GM21360 (cell line): ENCODE measurements around the gene GSTA3.
"Not testable (repeated sequence)": the region's sequence is repeated elsewhere in the genome, so short reads cannot be mapped to it uniquely, and the experiment has no call there.

Experiments used
- ATAC-seq: cut with Tn5 transposase; IDR thresholded peaks from one replicate; pipeline ENCODE4 v1.9.1; 2021; ENCODE audit warnings: mild to moderate bottlenecking, moderate library complexity; ENCODE audit not compliant: unreplicated experiment

GSTA3 gene

GRCh38 chr6:52868240-52868639 is 41.3 kb downstream of the GSTA3 start:
- ATAC-seq: no peak

- not testable (repeated sequence) for ATAC-seq
Measured at GRCh38 chr6:52861151-52861550, 48.3 kb downstream of the GSTA3 start.

- no peak for ATAC-seq
Measured at GRCh38 chr6:52858416-52858815, 51.1 kb downstream of the GSTA3 start.

GRCh38 chr6:52856137-52856536 is 53.4 kb downstream of the GSTA3 start:
- not testable (repeated sequence) for ATAC-seq

- ATAC-seq: no peak
Measured at GRCh38 chr6:52849137-52849536, 60.4 kb downstream of the GSTA3 start.
